H1 (cell line): Measurements from ENCODE around the gene CAPS. TPM values are rescaled to one million over a fixed set of nuclear protein-coding genes. Genes with fewer than 3 reads are reported as not detected.

Experiments
- CTCF ChIA-PET: fragments of 300-600 bp; sonication (Branson Sonifier 250); formaldehyde crosslinking; loops from one replicate; lab custom pipeline; 2021; ENCODE audit not compliant: partially characterized antibody; lab: Charles Lee
- POLR2A ChIA-PET: fragments of 300-600 bp; sonication (Branson Sonifier 250); formaldehyde crosslinking; loops from one replicate; lab custom pipeline; 2021; ENCODE audit warnings: inconsistent platforms; ENCODE audit not compliant: partially characterized antibody; lab: Charles Lee
- DNase-seq, 2 experiments: peaks; one replicate each; pipeline versions ENCODE4 v3.0.0 to v3.0.0-alpha.2; 2010 to 2022; ENCODE audit warnings: low spot score in 2 of 2, low read depth in 1 of 2, mixed read lengths in 1 of 2
- FAIRE-seq: peaks from 2 replicates; lab custom pipeline; 2011; peaks lifted over from hg19 to GRCh38; lab: Jason Lieb, UNC
- H2AFZ ChIP-seq: 2 replicates; pipeline ENCODE4 v1.8.1; 2012; ENCODE audit warnings: low read length, inconsistent platforms
- H2AK5ac ChIP-seq: 2 replicates; pipeline ENCODE4 v1.6.1; 2013; ENCODE audit warnings: low read depth, low read length
- H2BK120ac ChIP-seq: replicated peaks from 2 replicates; pipeline ENCODE3; 2013; ENCODE audit warnings: low read depth, low read length, inconsistent platforms
- H2BK12ac ChIP-seq: 2 replicates; pipeline ENCODE4 v1.6.1; 2013; ENCODE audit warnings: low read depth, low read length
- H2BK15ac ChIP-seq: 2 replicates; pipeline ENCODE4 v1.6.1; 2013; ENCODE audit warnings: low read length
- H2BK20ac ChIP-seq: 2 replicates; pipeline ENCODE4 v1.6.1; 2013; ENCODE audit warnings: low read length
- H2BK5ac ChIP-seq: 2 replicates; pipeline ENCODE4 v1.6.1; 2013; ENCODE audit warnings: low read depth, low read length
- H3K14ac ChIP-seq: 2 replicates; pipeline ENCODE4 v1.6.1; 2013; ENCODE audit warnings: inconsistent platforms; ENCODE audit not compliant: insufficient read length
- H3K18ac ChIP-seq: 2 replicates; pipeline ENCODE4 v1.6.1; 2013; ENCODE audit warnings: low read length; ENCODE audit errors: extremely low read depth
- H3K23ac ChIP-seq: 2 replicates; pipeline ENCODE4 v1.6.1; 2013; ENCODE audit warnings: inconsistent platforms; ENCODE audit not compliant: insufficient read length
- H3K23me2 ChIP-seq: 2 replicates; pipeline ENCODE4 v1.6.1; 2013; ENCODE audit warnings: low read depth, low read length
- H3K27ac ChIP-seq: 2 replicates; pipeline ENCODE4 v1.6.1; 2011; ENCODE audit warnings: low read depth, low read length, inconsistent platforms
- H3K27me3 ChIP-seq, 4 experiments: replicated peaks in 1 of 4; 1 replicate in 1 of 4; 2 replicates in 3 of 4; pipeline versions ENCODE4 v1.6.1 to v1.8.1; 2011 to 2013; ENCODE audit warnings: low read length in 3 of 4, mild to moderate bottlenecking in 3 of 4, inconsistent platforms in 2 of 4, mixed read lengths in 2 of 4, moderate library complexity in 1 of 4; ENCODE audit not compliant: control insufficient read depth in 3 of 4, insufficient read depth in 3 of 4; ENCODE audit errors: extremely low read depth in 1 of 4
- H3K36me3 ChIP-seq, 4 experiments: 2 replicates each; pipeline versions ENCODE4 v1.6.1 to v1.8.1; 2011 to 2013; ENCODE audit warnings: mild to moderate bottlenecking in 4 of 4, low read length in 3 of 4, moderate library complexity in 2 of 4, control low read depth in 1 of 4, inconsistent platforms in 1 of 4; ENCODE audit not compliant: insufficient read depth in 4 of 4, control insufficient read depth in 2 of 4
- H3K4ac ChIP-seq: replicated peaks from 2 replicates; pipeline ENCODE3; 2013; ENCODE audit warnings: low read length, low read depth, mixed read lengths, inconsistent platforms; ENCODE audit not compliant: insufficient read length
- H3K4me1 ChIP-seq, 4 experiments: replicated peaks in 1 of 4; 1 replicate in 1 of 4; 2 replicates in 3 of 4; pipeline versions ENCODE4 v1.6.1 to v1.8.1; 2011 to 2013; ENCODE audit warnings: low read length in 3 of 4, inconsistent platforms in 2 of 4, mixed read lengths in 1 of 4; ENCODE audit not compliant: insufficient read depth in 4 of 4, control insufficient read depth in 3 of 4
- H3K4me2 ChIP-seq, 2 experiments: 2 replicates each; pipeline versions ENCODE4 v1.6.1 to v1.8.1; 2011 to 2013; ENCODE audit warnings: low read depth in 2 of 2, low read length in 2 of 2, control low read depth in 1 of 2, inconsistent platforms in 1 of 2, mild to moderate bottlenecking in 1 of 2; ENCODE audit not compliant: insufficient read depth in 1 of 2
- H3K4me3 ChIP-seq, 4 experiments: fragments of 200-600, 300-600 bp in 1 of 4; sonication (generic), shearing (Covaris generic), sonication (Bioruptor Twin) in 1 of 4; 2 replicates each; pipeline versions ENCODE4 v1.5.1 to v1.8.1; 2011 to 2016; ENCODE audit warnings: low read length in 4 of 4, low read depth in 3 of 4, control low read depth in 2 of 4, inconsistent platforms in 2 of 4, mild to moderate bottlenecking in 2 of 4, mixed read lengths in 1 of 4, moderate library complexity in 1 of 4; ENCODE audit not compliant: insufficient read depth in 2 of 4; ENCODE audit errors: extremely low read depth in 1 of 4
- H3K56ac ChIP-seq: replicated peaks from 2 replicates; pipeline ENCODE3; 2013; ENCODE audit warnings: low read depth, mild to moderate bottlenecking, mixed read lengths, low read length, inconsistent platforms; ENCODE audit not compliant: insufficient read length
- H3K79me1 ChIP-seq: 2 replicates; pipeline ENCODE4 v1.6.1; 2013; ENCODE audit warnings: low read depth, low read length, control low read depth
- H3K79me2 ChIP-seq, 2 experiments: 2 replicates each; pipeline versions ENCODE4 v1.6.1 to v1.8.1; 2012 to 2013; ENCODE audit warnings: low read length in 2 of 2, mild to moderate bottlenecking in 2 of 2, inconsistent platforms in 1 of 2; ENCODE audit not compliant: insufficient read depth in 2 of 2, control insufficient read depth in 1 of 2
- H3K9ac ChIP-seq, 4 experiments: replicated peaks in 1 of 4; 1 replicate in 1 of 4; 2 replicates in 3 of 4; pipeline versions ENCODE4 v1.6.1 to v1.8.1; 2011 to 2013; ENCODE audit warnings: low read depth in 3 of 4, low read length in 3 of 4, control low read depth in 2 of 4, mild to moderate bottlenecking in 2 of 4, moderate library complexity in 2 of 4, inconsistent platforms in 1 of 4; ENCODE audit errors: extremely low read depth in 1 of 4
- H3K9me3 ChIP-seq, 2 experiments: 2 replicates each; pipeline versions ENCODE4 v1.6.1 to v1.8.1; 2012 to 2013; ENCODE audit warnings: mild to moderate bottlenecking in 2 of 2, moderate library complexity in 2 of 2, control low read depth in 1 of 2, inconsistent platforms in 1 of 2, low read depth in 1 of 2, low read length in 1 of 2, mixed read lengths in 1 of 2; ENCODE audit not compliant: insufficient read depth in 2 of 2
- H4K20me1 ChIP-seq, 2 experiments: replicated peaks in 1 of 2; 2 replicates each; pipeline versions ENCODE3 to v1.8.1; 2011 to 2013; ENCODE audit warnings: inconsistent platforms in 2 of 2, low read length in 2 of 2, mild to moderate bottlenecking in 1 of 2; ENCODE audit not compliant: insufficient read depth in 2 of 2, control insufficient read depth in 1 of 2
- H4K5ac ChIP-seq: 2 replicates; pipeline ENCODE4 v1.6.1; 2013; ENCODE audit warnings: low read length, low read depth, mixed read lengths, inconsistent platforms; ENCODE audit not compliant: insufficient read length
- H4K8ac ChIP-seq: 2 replicates; pipeline ENCODE4 v1.8.0; 2013; ENCODE audit warnings: mild to moderate bottlenecking, moderate library complexity, low read length, inconsistent platforms; ENCODE audit not compliant: insufficient read depth; ENCODE audit errors: extremely low read depth
- H4K91ac ChIP-seq: replicated peaks from 2 replicates; pipeline ENCODE3; 2013; ENCODE audit warnings: low read length, mixed read lengths, inconsistent platforms; ENCODE audit not compliant: insufficient read length
- BACH1 ChIP-seq: IDR thresholded peaks from 2 replicates; pipeline ENCODE4 v1.6.1; 2012; ENCODE audit warnings: low read length, improper control_type of control experiment
- EP300 ChIP-seq, 2 experiments: IDR thresholded peaks; 1 replicate in 1 of 2; 2 replicates in 1 of 2; pipeline ENCODE4 v1.6.1; 2011 to 2012; ENCODE audit warnings: low read depth in 2 of 2, low read length in 2 of 2, mild to moderate bottlenecking in 2 of 2, borderline replicate concordance in 1 of 2, inconsistent platforms in 1 of 2, moderate library complexity in 1 of 2
- POU5F1 ChIP-seq: IDR thresholded peaks from 2 replicates; pipeline ENCODE4 v1.6.1; 2011; ENCODE audit warnings: low read depth, mild to moderate bottlenecking, low read length, moderate library complexity
- RAD21 ChIP-seq, 2 experiments: IDR thresholded peaks in 1 of 2; conservative IDR thresholded peaks in 1 of 2; 2 replicates each; pipeline ENCODE4 v1.6.1; 2011; ENCODE audit warnings: low read depth in 2 of 2, low read length in 2 of 2, improper control_type of control experiment in 1 of 2, inconsistent platforms in 1 of 2, mild to moderate bottlenecking in 1 of 2, moderate library complexity in 1 of 2
- SIN3A ChIP-seq, 2 experiments: IDR thresholded peaks in 1 of 2; conservative IDR thresholded peaks in 1 of 2; 2 replicates each; pipeline ENCODE4 v1.6.1; 2011 to 2012; ENCODE audit warnings: low read length in 2 of 2, improper control_type of control experiment in 1 of 2, low read depth in 1 of 2, mild to moderate bottlenecking in 1 of 2
- SP1 ChIP-seq: IDR thresholded peaks from 2 replicates; pipeline ENCODE4 v1.6.1; 2011; ENCODE audit warnings: low read depth, low read length
- YY1 ChIP-seq: IDR thresholded peaks from 2 replicates; pipeline ENCODE4 v1.6.1; 2011; ENCODE audit warnings: low read depth, mild to moderate bottlenecking, low read length
- WGBS, 2 experiments: shearing (Covaris generic) in 1 of 2; methylation state at CpG; one replicate each; pipeline versions ENCODE4 v1.1.6 to v1.1.7; 2013 to 2015; ENCODE audit warnings: low lambda C conversion rate in 2 of 2, mixed read lengths in 2 of 2, inconsistent platforms in 1 of 2, low coverage in 1 of 2, missing lambda C conversion rate in 1 of 2; ENCODE audit not compliant: insufficient replicate concordance in 2 of 2, insufficient coverage in 1 of 2, insufficient read length in 1 of 2; ENCODE audit errors: extremely low coverage in 1 of 2, missing lambda C conversion rate in 1 of 2; 5-methylcytosine and 5-hydroxymethylcytosine counted together
- polyA plus RNA-seq, 7 experiments: library from polyadenylated mRNA; depleted of rRNA in 3 of 7; stranded (reverse) in 5 of 7; unstranded in 2 of 7; fragments of >200 nt in 5 of 7; fragments of 200-250 nt in 2 of 7; gene quantifications; 1 replicate in 5 of 7; 2 replicates in 1 of 7; 4 replicates in 1 of 7; pipeline versions ENCODE4 v1.2.1 to v1.2.3, GENCODE V29; 2011 to 2013; ENCODE audit warnings: missing spikeins in 2 of 7, mixed read lengths in 2 of 7
- total RNA-seq: library from RNA; stranded (reverse); fragmentation: NEBNext Ultra II Directional; extraction: Animal tissue kit (Norgen Biotek cat#: 25700); gene quantifications from 2 replicates; pipeline ENCODE4 v1.2.1, GENCODE V29; 2021

CAPS gene
- total and polyA plus RNA-seq, 2 of the 8 experiments (the other 6 are each of a cell fraction or from before 2014, with no cell fraction given), result 2.1 to 2.4 TPM

GRCh38 chr19:5934774-5935472 is 20.9 kb downstream of the CAPS start:
- ChIA-PET POLR2A (interaction anchor here (1.2 kb wide), 1 partner anchor 20 kb away, joined by 3 read pairs; no protein-coding TSS in a partner anchor), CTCF (interaction anchor here (0.7 to 4.2 kb wide), 7 partner anchors 9 to 108 kb away, joined by 3 to 11 read pairs (median 5); no protein-coding TSS in a partner anchor)
- Histone ChIP-seq H3K79me2 (peaks cover 0 to 8% of the 10 kb centered on the region in 2 experiments; a peak in 1 of 4 replicates), H3K36me3 (peaks cover 2 to 22% (median 10%) of the 10 kb centered on the region in 4 experiments; a peak in 6 of 8 replicates), H3K9me3 (no peaks in the 10 kb centered on the region), H2AFZ (no peak overlapping the region), H3K18ac (no peak overlapping the region), H2AK5ac (no peak overlapping the region), H4K8ac (no peak overlapping the region), H3K27ac (no peak overlapping the region), H2BK120ac (no peak overlapping the region), H3K23ac (no peak overlapping the region), H3K14ac (no peak overlapping the region), H3K9ac (no peak overlapping the region), H3K23me2 (no peaks in the 10 kb centered on the region), H4K20me1 (peaks cover 8 to 18% of the 10 kb centered on the region in 2 experiments), H3K4me2 (no peak overlapping the region), H3K79me1 (peaks cover 15% of the 10 kb centered on the region), H2BK5ac (no peak overlapping the region), H2BK15ac (no peak overlapping the region), H2BK20ac (no peak overlapping the region), H2BK12ac (no peak overlapping the region), H3K27me3 (no peaks in the 10 kb centered on the region), H4K5ac (no peak overlapping the region), H3K56ac (no peak overlapping the region), H4K91ac (no peak overlapping the region), H3K4me1 (no peaks in the 10 kb centered on the region), H3K4ac (no peak overlapping the region), H3K4me3 (no peak overlapping the region)
- TF ChIP-seq EP300 (IDR thresholded peaks at IDR 0.05; ENCODE audit: borderline replicate concordance in 1 of 2, low read depth in 2 of 2, low read length in 2 of 2), result no peak
- TF ChIP-seq YY1, result no peak
- no peak for TF ChIP-seq SP1
- TF ChIP-seq RAD21 (IDR thresholded peaks at IDR 0.05 in 1 of 2, conservative IDR thresholded peaks at IDR 0.05 in 1 of 2; ENCODE audit: low read depth in 2 of 2, low read length in 2 of 2), result no peak
- TF ChIP-seq SIN3A (conservative IDR thresholded peaks at IDR 0.05 in 1 of 2, IDR thresholded peaks at IDR 0.05 in 1 of 2; ENCODE audit: low read depth in 1 of 2, low read length in 2 of 2), result no peak
- TF ChIP-seq BACH1, result no peak
- TF ChIP-seq POU5F1, result no peak
- no peak for DNase-seq
- FAIRE-seq, result no peak
- WGBS, 2 experiments, result 90% methylated on average over 16 of the region's 16 CpGs; no CpG with 5 or more reads in 1 of the 2 experiments
